Panc1 (cell line): Measurements from ENCODE around the gene MAGI1. TPM values are rescaled to one million over a fixed set of nuclear protein-coding genes. Genes with fewer than 3 reads are reported as not detected.
"Not testable (repeated sequence)": the region's sequence is repeated elsewhere in the genome, so short reads cannot be mapped to it uniquely, and the experiment has no call there.

Source experiments
- ATAC-seq: fragments of 200-7000 bp; cut with Tn5 transposase; 2 replicates; pipeline ENCODE4 v1.9.1; 2020; ENCODE audit warnings: mild to moderate bottlenecking, moderate library complexity
- BruUV-seq: library from RNA; stranded (reverse); fragments of 400-500 nt; replicated peaks from 2 replicates; lab custom pipeline; 2021; lab: Mats Ljungman, UMichigan
- CTCF ChIA-PET: fragments of 300-600 bp; sonication (Branson Sonifier 250); formaldehyde crosslinking; loops from one replicate; lab custom pipeline; 2022; ENCODE audit warnings: antibody characterized with exemption; lab: Charles Lee
- POLR2A ChIA-PET: fragments of 300-600 bp; sonication (Branson Sonifier 250); formaldehyde crosslinking; loops from one replicate; lab custom pipeline; 2022; ENCODE audit warnings: antibody characterized with exemption; lab: Charles Lee
- DNase-seq: peaks from one replicate; pipeline ENCODE4 v3.0.0-alpha.2; 2010; ENCODE audit warnings: low read depth, low spot score
- H3K27ac ChIP-seq: 2 replicates; pipeline ENCODE4 v1.5.1; 2011; ENCODE audit warnings: mild to moderate bottlenecking, low read length, inconsistent platforms
- H3K27me3 ChIP-seq: fragments of 200-500 bp; sonication (Bioruptor generic); 2 replicates; pipeline ENCODE4 v1.6.0; 2014; ENCODE audit warnings: low read length, inconsistent platforms; ENCODE audit not compliant: control insufficient read depth, insufficient read depth
- H3K36me3 ChIP-seq: fragments of 200-500 bp; sonication (Bioruptor generic); 2 replicates; pipeline ENCODE4 v1.5.1; 2014; ENCODE audit warnings: inconsistent platforms, mild to moderate bottlenecking, low read length, moderate library complexity; ENCODE audit not compliant: control insufficient read depth, insufficient read depth
- H3K4me1 ChIP-seq: 2 replicates; pipeline ENCODE4 v1.5.1; 2011; ENCODE audit warnings: inconsistent platforms, mild to moderate bottlenecking, low read length, moderate library complexity; ENCODE audit not compliant: control insufficient read depth, insufficient read depth
- H3K4me3 ChIP-seq, 2 experiments: 2 replicates each; pipeline ENCODE4 v1.5.1; 2011 to 2012; ENCODE audit warnings: low read depth in 2 of 2, low read length in 2 of 2, mild to moderate bottlenecking in 2 of 2, inconsistent platforms in 1 of 2, moderate library complexity in 1 of 2
- H3K9me3 ChIP-seq: fragments of 200-500 bp; sonication (Bioruptor generic); 2 replicates; pipeline ENCODE4 v1.5.1; 2014; ENCODE audit warnings: low read depth, mild to moderate bottlenecking, inconsistent platforms, low read length, moderate library complexity; ENCODE audit not compliant: control insufficient read depth, insufficient read depth
- CTCF ChIP-seq: fragments of 450-650 bp; IDR thresholded peaks from 2 replicates; pipeline ENCODE4 v1.5.1; 2017; ENCODE audit warnings: mild to moderate bottlenecking
- POLR2AphosphoS5 ChIP-seq: IDR thresholded peaks from 2 replicates; pipeline ENCODE4 v1.6.1; 2012; ENCODE audit warnings: mild to moderate bottlenecking, low read depth, low read length, moderate library complexity
- REST ChIP-seq, 2 experiments: IDR thresholded peaks; 2 replicates each; pipeline ENCODE4 v1.6.1; 2011 to 2012; ENCODE audit warnings: low read depth in 2 of 2, control low read depth in 1 of 2, low read length in 1 of 2, mild to moderate bottlenecking in 1 of 2, moderate library complexity in 1 of 2; ENCODE audit not compliant: insufficient read depth in 1 of 2
- SIN3A ChIP-seq: IDR thresholded peaks from 2 replicates; pipeline ENCODE4 v1.6.1; 2012; ENCODE audit warnings: low read depth, mild to moderate bottlenecking, low read length, moderate library complexity, borderline replicate concordance; ENCODE audit not compliant: insufficient read depth
- TCF7L2 ChIP-seq: IDR thresholded peaks from 2 replicates; pipeline ENCODE4 v1.6.1; 2011; ENCODE audit warnings: mild to moderate bottlenecking, low read depth, low read length, inconsistent platforms
- in situ Hi-C: cut with HindIII; loops from 2 replicates; pipeline ENCODE4 v1.10.0; 2016; ENCODE audit warnings: low sequenced_read_pairs, low pct_unique_long_range_greater_than_20kb
- intact Hi-C: fragments of 100-400 bp; cut with micrococcal nuclease; formaldehyde crosslinking; loops from one replicate; pipeline ENCODE4 v1.10.0; 2022; ENCODE audit not compliant: unreplicated experiment
- total RNA-seq: library from RNA; stranded (reverse); gene quantifications from one replicate; pipeline ENCODE4 v1.2.1, GENCODE V29; 2021; ENCODE audit not compliant: unreplicated experiment

The MAGI1 gene
- total RNA-seq, 1 experiment from 2014 or later = 9.5 TPM

GRCh38 chr3:66028457-66028856, 10.3 kb downstream of the MAGI1 start:
- H3K27ac ChIP-seq = no peak overlapping the region
- intact Hi-C loops (no loop called here), in situ Hi-C loops (no loop called here)
- CTCF ChIA-PET = no interaction called here
- DNase-seq = no peak
- no peaks in the 10 kb centered on the region for H3K27me3 ChIP-seq
- H3K4me3 ChIP-seq = no peak overlapping the region
- H3K36me3 ChIP-seq = no peaks in the 10 kb centered on the region
- no TSS peak for BruUV-seq
- no peaks in the 10 kb centered on the region for H3K4me1 ChIP-seq
- TF ChIP-seq SIN3A (no peak), REST (IDR thresholded peaks at IDR 0.05; ENCODE audit: insufficient read depth in 1 of 2, low read depth in 2 of 2, low read length in 1 of 2) (no peak), TCF7L2 (no peak), CTCF (no peak), POLR2AphosphoS5 (no peak)
- H3K9me3 ChIP-seq = no peaks in the 10 kb centered on the region
- POLR2A ChIA-PET = no interaction called here
- ATAC-seq = no peak

DNA sequence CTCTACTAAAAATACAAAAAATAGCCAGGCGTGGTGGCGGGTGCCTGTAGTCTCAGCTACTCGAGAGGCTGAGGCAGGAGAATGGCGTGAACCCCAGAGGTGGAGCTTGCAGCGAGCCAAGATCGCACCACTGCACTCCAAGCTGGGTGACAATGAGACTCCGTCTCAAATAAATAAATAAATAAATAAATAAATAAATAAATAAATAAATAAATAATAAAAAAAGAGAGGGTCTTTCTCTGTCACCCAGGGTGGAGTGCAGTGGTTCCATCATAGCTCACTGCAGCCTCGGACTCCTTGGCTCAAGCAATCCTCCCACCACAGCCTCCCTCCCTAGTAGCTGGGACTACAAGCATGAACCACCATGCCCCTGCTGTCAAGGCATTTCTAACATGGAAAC, 11.6 kb downstream of the MAGI1 start:
- intact Hi-C loops, H3K4me3 ChIP-seq, H3K27ac ChIP-seq, POLR2A ChIA-PET, DNase-seq, H3K36me3 ChIP-seq, H3K9me3 ChIP-seq, CTCF ChIA-PET, in situ Hi-C loops, H3K27me3 ChIP-seq, ATAC-seq, H3K4me1 ChIP-seq, BruUV-seq: not testable (repeated sequence)

- ChIA-PET POLR2A (no interaction called here), CTCF (no interaction called here)
- DNase-seq = no peak
- in situ Hi-C loops = no loop called here
- Histone ChIP-seq H3K4me1 (no peaks in the 10 kb centered on the region), H3K4me3 (no peak overlapping the region), H3K36me3 (no peaks in the 10 kb centered on the region), H3K9me3 (no peaks in the 10 kb centered on the region), H3K27ac (no peak overlapping the region), H3K27me3 (no peaks in the 10 kb centered on the region)
- no TSS peak for BruUV-seq
- intact Hi-C loops = no loop called here
- TF ChIP-seq SIN3A = no peak
- TF ChIP-seq CTCF = no peak
- no peak for TF ChIP-seq TCF7L2
- TF ChIP-seq REST (IDR thresholded peaks at IDR 0.05; ENCODE audit: insufficient read depth in 1 of 2, low read depth in 2 of 2, low read length in 1 of 2) = no peak
- no peak for TF ChIP-seq POLR2AphosphoS5
- ATAC-seq = no peak
Observed at GRCh38 chr3:66023738-66024385, 14.9 kb downstream of the MAGI1 start.
